CD14-positive monocyte (primary cell): ENCODE data around the gene OR51A7. TPM values are rescaled to one million over a fixed set of nuclear protein-coding genes. Genes with fewer than 3 reads are reported as not detected.

Experiments
- DNase-seq, 3 donors: peaks; one replicate each; pipeline ENCODE4 v3.0.0-alpha.2; 2011 to 2022
- H2AFZ ChIP-seq: 2 replicates; pipeline ENCODE4 v1.6.0; 2012; ENCODE audit warnings: mild to moderate bottlenecking, low read depth, low read length, inconsistent platforms; ENCODE audit not compliant: insufficient read depth, poor library complexity, severe bottlenecking
- H3K27ac ChIP-seq, 2 donors: 1 replicate in 1 of 2; 2 replicates in 1 of 2; pipeline ENCODE4 v1.5.1; 2012 to 2013; ENCODE audit warnings: low read length in 2 of 2, control low read depth in 1 of 2, inconsistent platforms in 1 of 2, low read depth in 1 of 2, mild to moderate bottlenecking in 1 of 2
- H3K27me3 ChIP-seq, 2 donors: one replicate each; pipeline versions ENCODE4 v1.6.0 to v1.6.1; 2011 to 2013; ENCODE audit warnings: low read length in 2 of 2; ENCODE audit not compliant: control insufficient read depth in 2 of 2, insufficient read depth in 2 of 2
- H3K36me3 ChIP-seq, 2 donors: replicated peaks in 1 of 2; 1 replicate in 1 of 2; 2 replicates in 1 of 2; pipeline versions ENCODE4 v1.5.1 to v1.6.1; 2012 to 2013; ENCODE audit warnings: low read length in 2 of 2, control low read depth in 1 of 2, inconsistent platforms in 1 of 2, mild to moderate bottlenecking in 1 of 2; ENCODE audit not compliant: insufficient read depth in 2 of 2, control insufficient read depth in 1 of 2
- H3K4me1 ChIP-seq, 2 donors: 1 replicate in 1 of 2; 2 replicates in 1 of 2; pipeline versions ENCODE4 v1.5.1 to v1.6.1; 2012 to 2013; ENCODE audit warnings: low read length in 2 of 2, control low read depth in 1 of 2, inconsistent platforms in 1 of 2, mild to moderate bottlenecking in 1 of 2, moderate library complexity in 1 of 2; ENCODE audit not compliant: insufficient read depth in 2 of 2, control insufficient read depth in 1 of 2
- H3K4me2 ChIP-seq: replicated peaks from 2 replicates; pipeline ENCODE3; 2012; ENCODE audit warnings: low read length, moderate library complexity, mild to moderate bottlenecking; ENCODE audit not compliant: poor library complexity, severe bottlenecking; ENCODE audit errors: extremely low read depth
- H3K4me3 ChIP-seq, 3 experiments: fragments of 200-600 bp in 1 of 3; sonication (generic) in 1 of 3; replicated peaks in 1 of 3; 1 replicate in 2 of 3; 2 replicates in 1 of 3; pipeline ENCODE4 v1.5.1; 2011 to 2013; ENCODE audit warnings: low read length in 3 of 3, mild to moderate bottlenecking in 3 of 3, control low read depth in 2 of 3, low read depth in 2 of 3, inconsistent platforms in 1 of 3, moderate library complexity in 1 of 3
- H3K79me2 ChIP-seq: 2 replicates; pipeline ENCODE4 v1.6.0; 2012; ENCODE audit warnings: mild to moderate bottlenecking, control low read depth, inconsistent platforms, low read length, moderate library complexity; ENCODE audit not compliant: insufficient read depth
- H3K9ac ChIP-seq: 2 replicates; pipeline ENCODE4 v1.6.0; 2017; ENCODE audit warnings: low read length, mild to moderate bottlenecking; ENCODE audit not compliant: insufficient read depth, poor library complexity, severe bottlenecking
- H3K9me3 ChIP-seq, 2 donors: replicated peaks in 1 of 2; 1 replicate in 1 of 2; 2 replicates in 1 of 2; pipeline versions ENCODE4 v1.5.1 to v1.6.1; 2012 to 2013; ENCODE audit warnings: low read length in 2 of 2, control low read depth in 1 of 2; ENCODE audit not compliant: control insufficient read depth in 1 of 2, insufficient read depth in 1 of 2
- H4K20me1 ChIP-seq: 2 replicates; pipeline ENCODE4 v1.6.0; 2012; ENCODE audit warnings: mild to moderate bottlenecking, low read length, control low read depth, moderate library complexity; ENCODE audit not compliant: insufficient read depth
- H3K27ac Mint-ChIP-seq, 7 donors: one replicate each; pipeline ENCODE4 v1.8.0; 2020; ENCODE audit warnings: mild to moderate bottlenecking in 7 of 7, mixed read lengths in 7 of 7, moderate library complexity in 6 of 7, inconsistent platforms in 2 of 7
- H3K27me3 Mint-ChIP-seq, 3 donors: one replicate each; pipeline ENCODE4 v1.8.0; 2021 to 2022; ENCODE audit warnings: low read depth in 3 of 3, mild to moderate bottlenecking in 3 of 3, mixed read lengths in 3 of 3, moderate library complexity in 3 of 3, inconsistent platforms in 1 of 3
- H3K36me3 Mint-ChIP-seq, 2 donors: one replicate each; pipeline ENCODE4 v1.8.0; 2020; ENCODE audit warnings: mixed read lengths in 2 of 2, inconsistent platforms in 1 of 2, mild to moderate bottlenecking in 1 of 2
- H3K4me1 Mint-ChIP-seq: one replicate; pipeline ENCODE4 v1.8.0; 2020; ENCODE audit warnings: mild to moderate bottlenecking, mixed read lengths
- H3K4me3 Mint-ChIP-seq, 2 donors: one replicate each; pipeline ENCODE4 v1.8.0; 2020; ENCODE audit warnings: mild to moderate bottlenecking in 2 of 2, mixed read lengths in 2 of 2, moderate library complexity in 1 of 2
- H3K9me3 Mint-ChIP-seq, 7 donors: one replicate each; pipeline ENCODE4 v1.8.0; 2020 to 2022; ENCODE audit warnings: mixed read lengths in 7 of 7, mild to moderate bottlenecking in 6 of 7, moderate library complexity in 6 of 7, inconsistent platforms in 2 of 7
- CTCF ChIP-seq: fragments of 200-600 bp; IDR thresholded peaks from one replicate; pipeline ENCODE4 v1.8.0; 2022; ENCODE audit warnings: antibody characterized with exemption, mild to moderate bottlenecking
- WGBS: methylation state at CpG from one replicate; pipeline ENCODE4 v1.1.5; 2013; ENCODE audit warnings: missing lambda C conversion rate; ENCODE audit not compliant: insufficient coverage; 5-methylcytosine and 5-hydroxymethylcytosine counted together
- intact Hi-C, 2 donors: fragments of 100-400 bp; cut with micrococcal nuclease; formaldehyde crosslinking; loops; one replicate each; pipeline versions ENCODE4 v1.15.0 to v1.15.1; 2023
- polyA plus RNA-seq, 3 donors: library from polyadenylated mRNA; depleted of rRNA in 1 of 3; unstranded in 2 of 3; stranded (reverse) in 1 of 3; fragments of 300-500 nt in 2 of 3; fragments of >200 nt in 1 of 3; fragmentation: Illumina TruSeq in 2 of 3; gene quantifications; 1 replicate in 2 of 3; 2 replicates in 1 of 3; pipeline ENCODE4 v1.2.3, GENCODE V29; 2012 to 2021

Gene OR51A7
- polyA plus RNA-seq, 3 donors = not detected

- no peaks in the 10 kb centered on the region for H3K9me3 ChIP-seq
- no peaks in the 10 kb centered on the region for H3K36me3 ChIP-seq
- Mint-ChIP-seq H3K4me1 (no peaks in the 10 kb centered on the region), H3K27ac (no peak overlapping the region), H3K27me3 (peaks cover 0 to 2% (median 2%) of the 10 kb centered on the region in 3 donors), H3K4me3 (no peak overlapping the region), H3K36me3 (no peaks in the 10 kb centered on the region), H3K9me3 (peaks cover 0 to 2% (median 0%) of the 10 kb centered on the region in 7 donors)
- H3K27me3 ChIP-seq = no peaks in the 10 kb centered on the region
- H3K9ac ChIP-seq = no peak overlapping the region
- no peaks in the 10 kb centered on the region for H3K4me1 ChIP-seq
- H3K27ac ChIP-seq = no peak overlapping the region
- no CpG with 5 or more reads among the region's 1 CpG for WGBS
- intact Hi-C loops = no loop called here
- no peak for DNase-seq
- H3K79me2 ChIP-seq = no peaks in the 10 kb centered on the region
- TF ChIP-seq CTCF = no peak
- no peak overlapping the region for H3K4me2 ChIP-seq
- H2AFZ ChIP-seq = no peak overlapping the region
- no peak overlapping the region for H3K4me3 ChIP-seq
- no peaks in the 10 kb centered on the region for H4K20me1 ChIP-seq
Observed at GRCh38 chr11:4922304-4922703, 18.7 kb downstream of the OR51A7 start.

- no peak within 1 kb of the TSS for H3K4me2 ChIP-seq
- H3K36me3 Mint-ChIP-seq = no peaks in the 10 kb centered on the region
- H3K4me1 ChIP-seq = no peaks in the 10 kb centered on the region
- no peak for DNase-seq
- H3K36me3 ChIP-seq = no peaks in the 10 kb centered on the region
- H3K27me3 ChIP-seq = no peaks in the 10 kb centered on the region
- no peak within 1 kb of the TSS for H3K4me3 ChIP-seq
- H3K27ac ChIP-seq = no peak within 1 kb of the TSS
- WGBS = 83% methylated on average over 1 of the region's 1 CpG
- no peak within 1 kb of the TSS for H2AFZ ChIP-seq
- no peak within 1 kb of the TSS for H3K9ac ChIP-seq
- H3K4me3 Mint-ChIP-seq = no peak within 1 kb of the TSS
- H3K9me3 Mint-ChIP-seq = no peaks in the 10 kb centered on the region
- H4K20me1 ChIP-seq = no peaks in the 10 kb centered on the region
- no peak within 1 kb of the TSS for H3K27ac Mint-ChIP-seq
- intact Hi-C loops = no loop called here
- H3K9me3 ChIP-seq = no peaks in the 10 kb centered on the region
- peaks cover 0 to 2% (median 2%) of the 10 kb centered on the region in 3 donors for H3K27me3 Mint-ChIP-seq
- TF ChIP-seq CTCF = no peak
- H3K4me1 Mint-ChIP-seq = no peaks in the 10 kb centered on the region
- H3K79me2 ChIP-seq = no peaks in the 10 kb centered on the region
Observed at GRCh38 chr11:4924239-4924638, 20.7 kb downstream of the OR51A7 start, which contains the start of gene OR51G1. Gene OR51G1 (minus strand): TSS chr11:4924339. CDS start chr11:4924339, 0 bp downstream.
